Hair follicle dermal papilla cell (primary cell): Measurements from ENCODE around the gene UGGT2. TPM values are rescaled to one million over a fixed set of nuclear protein-coding genes. Genes with fewer than 3 reads are reported as not detected.

Source experiments
- small RNA-seq: library from RNA; depleted of rRNA; stranded (forward); fragments of <200 nt; gene quantifications from one replicate; pipeline ENCODE3, GENCODE V24; 2012
- total RNA-seq: library from RNA; depleted of rRNA; stranded (reverse); fragments of >200 nt; gene quantifications from 2 replicates; pipeline ENCODE4 v1.2.3, GENCODE V29; 2012

The UGGT2 gene
- total RNA-seq = 39.7 and 52.6 TPM in 2 replicates

GRCh38 chr13:96053003-96053703 lies at the start of gene UGGT2:
UGGT2 (minus strand) TSS chr13:96053401; CDS start chr13:96053312, 89 bp downstream.

GRCh38 chr13:96089749-96090239 lies 36.6 kb upstream of the UGGT2 start, which contains the start of gene HS6ST3:
HS6ST3 (plus strand) TSS chr13:96090107.

Small RNA genes within 50 kb of the gene (small RNA-seq; reads per million reads assigned to genes)
- gene HMGN1P24 = not detected

Other genes starting within 250 kb of the UGGT2 start
- not detected in 2 replicates for gene HS6ST3, start 36.7 kb upstream of the UGGT2 start, total RNA-seq